A172 (cell line): ENCODE data around the gene NOP9. TPM values are rescaled to one million over a fixed set of nuclear protein-coding genes. Genes with fewer than 3 reads are reported as not detected.
"Not testable (repeated sequence)": the region's sequence is repeated elsewhere in the genome, so short reads cannot be mapped to it uniquely, and the experiment has no call there.

Experiments used
- DNase-seq: peaks from one replicate; pipeline ENCODE4 v3.0.0-alpha.2; 2015; ENCODE audit warnings: low spot score
- total RNA-seq: library from RNA; depleted of rRNA; stranded (reverse); fragments of >200 nt; shearing (Covaris generic); gene quantifications from 2 replicates; pipeline ENCODE4 v1.2.3, GENCODE V29; 2014; rRNA removed

NOP9 gene
- total RNA-seq, 1 experiment from 2014 or later: 7.8 TPM

GRCh38 chr14:24347134-24347533 is 47.5 kb downstream of the NOP9 start:
- no peak for DNase-seq

- DNase-seq: no peak
These were observed 48.5 kb downstream of the NOP9 start for GRCh38 chr14:24348186-24348585.

GRCh38 chr14:24349742-24350141 is 50.1 kb downstream of the NOP9 start:
- no peak for DNase-seq

DNA sequence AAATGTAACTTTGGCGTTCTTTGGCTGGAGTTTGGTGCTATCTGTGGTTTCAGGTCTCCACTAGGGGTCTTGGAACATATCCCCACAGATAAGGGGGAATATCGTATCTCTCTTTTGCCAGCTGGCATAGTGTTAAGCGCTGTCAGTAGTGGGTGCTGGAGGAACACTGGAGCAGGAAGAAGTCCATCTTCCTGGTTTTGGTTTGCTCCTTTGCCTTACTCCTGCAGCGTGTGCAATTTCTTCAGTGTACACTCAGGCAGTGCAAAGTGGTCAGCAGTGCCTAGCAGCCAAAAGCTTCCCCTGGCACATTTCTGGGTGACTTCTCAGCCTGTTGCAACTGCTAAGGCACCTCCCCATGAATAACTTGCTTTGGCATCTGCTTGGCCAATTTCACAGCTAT is 51.9 kb downstream of the NOP9 start:
- DNase-seq: no peak

DNA sequence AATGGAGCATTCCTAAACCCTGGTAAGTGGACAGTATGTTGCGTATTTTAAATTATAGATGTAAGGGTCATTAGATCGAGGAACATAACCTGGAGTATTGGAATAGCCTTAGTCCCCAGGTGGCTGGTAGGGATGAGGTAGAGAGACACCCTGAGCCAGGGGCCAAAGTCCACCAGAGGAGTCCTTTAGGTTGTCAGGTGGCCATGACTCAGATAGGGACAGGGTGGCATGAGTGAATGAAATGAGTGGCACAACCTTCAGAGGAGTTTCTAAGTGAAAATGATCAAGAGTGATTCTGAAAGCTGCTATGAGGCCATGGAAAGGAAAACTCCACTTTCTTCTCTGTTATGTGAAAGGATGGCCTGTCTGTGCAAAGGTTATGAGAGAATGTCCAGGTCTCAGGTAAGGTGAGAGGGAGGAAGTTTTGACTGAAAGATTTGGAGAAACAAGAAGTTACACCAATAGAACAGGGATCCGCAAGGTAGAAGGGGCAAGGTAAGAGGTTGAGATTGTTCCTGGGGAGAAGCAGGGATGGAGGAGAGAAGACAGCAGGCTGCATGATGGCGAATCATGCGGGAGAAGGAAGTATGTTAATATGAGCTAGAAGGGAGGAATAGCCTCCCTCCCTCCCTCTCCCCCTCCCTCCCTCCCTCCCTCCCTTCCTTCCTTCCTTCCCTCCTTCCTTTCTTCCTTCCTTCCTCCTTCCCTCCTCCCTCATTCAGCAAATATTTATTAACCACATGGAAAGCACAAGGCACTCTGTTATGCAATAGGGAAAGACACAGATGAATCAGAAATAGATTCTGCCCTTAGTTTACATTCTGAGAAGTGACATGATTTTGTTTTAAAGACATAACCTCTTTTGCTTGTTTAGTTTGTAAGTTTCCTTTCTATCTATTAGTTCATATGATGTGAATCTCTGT is 54.2 kb downstream of the NOP9 start:
- DNase-seq: no peak

DNA sequence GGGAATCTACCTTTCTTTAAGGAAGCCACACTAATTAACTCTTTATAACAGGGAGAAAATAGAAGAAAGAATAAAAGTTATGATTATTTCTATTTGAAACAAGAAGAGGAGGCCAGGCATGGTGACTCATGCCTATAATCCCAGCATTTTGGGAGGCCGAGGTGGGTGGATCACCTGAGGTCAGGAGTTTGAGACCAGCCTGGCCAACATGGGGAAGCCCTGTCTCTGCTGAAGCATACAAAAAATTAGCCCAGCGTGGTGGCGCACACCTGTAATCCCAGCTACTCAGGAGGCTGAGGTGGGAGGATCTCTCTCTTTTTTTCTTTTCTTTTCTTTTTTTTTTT is 54.8 kb downstream of the NOP9 start:
- DNase-seq: not testable (repeated sequence)

GRCh38 chr14:24355009-24355408 is 55.4 kb downstream of the NOP9 start:
- DNase-seq: no peak

- no peak for DNase-seq
These were observed 56.6 kb downstream of the NOP9 start for GRCh38 chr14:24356208-24356607.

Other genes starting within 250 kb of the NOP9 start
- 0.02 and 0.05 TPM in 2 replicates for gene CARMIL3, start 247.8 kb upstream of the NOP9 start, total RNA-seq
- not detected in 2 replicates for gene CPNE6, start 228.3 kb upstream of the NOP9 start, total RNA-seq
- gene PCK2, start 205.5 kb upstream of the NOP9 start, total RNA-seq: 2.0 and 4.4 TPM in 2 replicates
- 32.4 and 63.4 TPM in 2 replicates for gene DCAF11, start 185.1 kb upstream of the NOP9 start, total RNA-seq
- gene NRL, start 184.9 kb upstream of the NOP9 start, total RNA-seq: 0.72 TPM in 1 of 2 replicates, not detected in the other
- gene FITM1, start 169.2 kb upstream of the NOP9 start, total RNA-seq: not detected in 2 replicates
- 163 TPM in 2 replicates for gene PSME1, start 163.7 kb upstream of the NOP9 start, total RNA-seq
- 11.3 and 15.2 TPM in 2 replicates for gene EMC9, start 158.3 kb upstream of the NOP9 start, total RNA-seq
- 102 and 126 TPM in 2 replicates for gene PSME2, start 153.2 kb upstream of the NOP9 start, total RNA-seq
- 30.6 and 32.1 TPM in 2 replicates for gene RNF31, start 152.4 kb upstream of the NOP9 start, total RNA-seq
- 20.8 and 24.9 TPM in 2 replicates for gene IRF9, start 138.6 kb upstream of the NOP9 start, total RNA-seq
- gene REC8, start 127.8 kb upstream of the NOP9 start, total RNA-seq: 0.91 TPM in 1 of 2 replicates, not detected in the other
- gene IPO4, start 111.0 kb upstream of the NOP9 start, total RNA-seq: 49.5 and 53.2 TPM in 2 replicates
- 45.3 and 50.8 TPM in 2 replicates for gene TM9SF1, start 104.4 kb upstream of the NOP9 start, total RNA-seq
- gene TSSK4, start 94.2 kb upstream of the NOP9 start, total RNA-seq: not detected in 2 replicates
- 19.8 and 38.1 TPM in 2 replicates for gene CHMP4A, start 86.4 kb upstream of the NOP9 start, total RNA-seq
- gene MDP1, start 83.8 kb upstream of the NOP9 start, total RNA-seq: 6.4 and 20.2 TPM in 2 replicates
- gene NEDD8, start 67.5 kb upstream of the NOP9 start, total RNA-seq: 201 and 286 TPM in 2 replicates
- 49.3 and 52.7 TPM in 2 replicates for gene GMPR2, start 66.9 kb upstream of the NOP9 start, total RNA-seq
- 36.1 and 44.5 TPM in 2 replicates for gene TINF2, start 57.2 kb upstream of the NOP9 start, total RNA-seq
- 0.64 and 3.3 TPM in 2 replicates for gene TGM1, start 36.7 kb upstream of the NOP9 start, total RNA-seq
- gene RABGGTA, start 28.3 kb upstream of the NOP9 start, total RNA-seq: 14.7 and 15.2 TPM in 2 replicates
- gene DHRS1, start 70 bp upstream of the NOP9 start, total RNA-seq: 15.1 and 27.8 TPM in 2 replicates
- not detected in 2 replicates for gene CIDEB, start 8.1 kb downstream of the NOP9 start, total RNA-seq
- 4.7 and 5.9 TPM in 2 replicates for gene LTB4R2, start 10.3 kb downstream of the NOP9 start, total RNA-seq
- 2.3 and 2.9 TPM in 2 replicates for gene LTB4R, start 11.7 kb downstream of the NOP9 start, total RNA-seq
- gene ADCY4, start 35.2 kb downstream of the NOP9 start, total RNA-seq: 0.05 TPM in 1 of 2 replicates, not detected in the other
- gene RIPK3, start 40.1 kb downstream of the NOP9 start, total RNA-seq: not detected in 2 replicates
- not detected in 2 replicates for gene NFATC4, start 68.3 kb downstream of the NOP9 start, total RNA-seq
- gene NYNRIN, start 99.2 kb downstream of the NOP9 start, total RNA-seq: 0.12 and 0.69 TPM in 2 replicates
- 0.17 TPM in 1 of 2 replicates, not detected in the other for gene CBLN3, start 129.8 kb downstream of the NOP9 start, total RNA-seq
- 15.4 and 19.5 TPM in 2 replicates for gene KHNYN, start 130.1 kb downstream of the NOP9 start, total RNA-seq
- gene SDR39U1, start 142.9 kb downstream of the NOP9 start, total RNA-seq: 3.3 and 4.0 TPM in 2 replicates
- gene CMA1, start 208.4 kb downstream of the NOP9 start, total RNA-seq: not detected in 2 replicates